MM.1S (cell line): ENCODE data around the gene SAMD14.

Source experiments
- DNase-seq: peaks from one replicate; pipeline ENCODE4 v3.0.0-alpha.2; 2015
- H2AFZ ChIP-seq: fragments of 300-600 bp; sonication (generic); 2 replicates; pipeline ENCODE4 v1.6.0; 2016; ENCODE audit warnings: antibody characterized with exemption, low read length
- H3F3A ChIP-seq: fragments of 300-600 bp; sonication (generic); 2 replicates; pipeline ENCODE4 v1.6.1; 2016; ENCODE audit warnings: mild to moderate bottlenecking, antibody characterized with exemption, low read length, moderate library complexity, mixed read lengths; ENCODE audit not compliant: insufficient read depth
- H3K27ac ChIP-seq: fragments of 300-600 bp; sonication (generic); 2 replicates; pipeline ENCODE4 v1.5.1; 2016; ENCODE audit warnings: mild to moderate bottlenecking, low read length
- H3K27me3 ChIP-seq: fragments of 300-600 bp; sonication (generic); replicated peaks from 2 replicates; pipeline ENCODE4 v1.6.0; 2016; ENCODE audit warnings: low read length; ENCODE audit not compliant: insufficient read depth
- H3K36me3 ChIP-seq: fragments of 300-600 bp; sonication (generic); replicated peaks from 2 replicates; pipeline ENCODE4 v1.6.1; 2016; ENCODE audit warnings: mild to moderate bottlenecking, low read length, mixed read lengths; ENCODE audit not compliant: insufficient read depth
- H3K4me1 ChIP-seq: fragments of 300-600 bp; sonication (generic); 2 replicates; pipeline ENCODE4 v1.6.1; 2016; ENCODE audit warnings: low read length, mixed read lengths
- H3K4me2 ChIP-seq: fragments of 300-600 bp; sonication (generic); 2 replicates; pipeline ENCODE4 v1.6.0; 2016; ENCODE audit warnings: low read depth, low read length
- H3K4me3 ChIP-seq: fragments of 300-600 bp; sonication (generic); 2 replicates; pipeline ENCODE4 v1.5.1; 2016; ENCODE audit warnings: low read length, mixed read lengths
- H3K79me2 ChIP-seq: fragments of 300-600 bp; sonication (generic); 2 replicates; pipeline ENCODE4 v1.6.1; 2016; ENCODE audit warnings: mixed run types, low read length, mixed read lengths
- H3K9ac ChIP-seq: fragments of 300-600 bp; sonication (generic); 2 replicates; pipeline ENCODE4 v1.6.1; 2016; ENCODE audit warnings: low read length, mixed read lengths
- H3K9me2 ChIP-seq: fragments of 300-600 bp; sonication (generic); replicated peaks from 2 replicates; pipeline ENCODE4 v1.6.1; 2016; ENCODE audit warnings: mild to moderate bottlenecking, low read length, mixed read lengths; ENCODE audit not compliant: insufficient read depth
- H3K9me3 ChIP-seq: fragments of 300-600 bp; sonication (generic); replicated peaks from 2 replicates; pipeline ENCODE4 v1.6.1; 2016; ENCODE audit warnings: mild to moderate bottlenecking, low read length, mixed read lengths; ENCODE audit not compliant: insufficient read depth
- H4K20me1 ChIP-seq: fragments of 300-600 bp; sonication (generic); 2 replicates; pipeline ENCODE4 v1.6.1; 2016; ENCODE audit warnings: mild to moderate bottlenecking, low read length, moderate library complexity, mixed read lengths; ENCODE audit not compliant: insufficient read depth
- CTCF ChIP-seq: fragments of 300-600 bp; sonication (generic); IDR thresholded peaks from 2 replicates; pipeline ENCODE4 v1.5.1; 2016; ENCODE audit warnings: antibody characterized with exemption, low read length, mixed read lengths
- EZH2 ChIP-seq: fragments of 300-600 bp; sonication (generic); optimal IDR thresholded peaks from 2 replicates; pipeline ENCODE3; 2017; ENCODE audit warnings: low read depth, mild to moderate bottlenecking, antibody characterized with exemption, low read length, mixed read lengths
- EZH2phosphoT487 ChIP-seq: fragments of 300-600 bp; sonication (generic); IDR thresholded peaks from 2 replicates; pipeline ENCODE4 v1.6.1; 2018; ENCODE audit warnings: antibody characterized with exemption, low read length

SAMD14 gene

DNA sequence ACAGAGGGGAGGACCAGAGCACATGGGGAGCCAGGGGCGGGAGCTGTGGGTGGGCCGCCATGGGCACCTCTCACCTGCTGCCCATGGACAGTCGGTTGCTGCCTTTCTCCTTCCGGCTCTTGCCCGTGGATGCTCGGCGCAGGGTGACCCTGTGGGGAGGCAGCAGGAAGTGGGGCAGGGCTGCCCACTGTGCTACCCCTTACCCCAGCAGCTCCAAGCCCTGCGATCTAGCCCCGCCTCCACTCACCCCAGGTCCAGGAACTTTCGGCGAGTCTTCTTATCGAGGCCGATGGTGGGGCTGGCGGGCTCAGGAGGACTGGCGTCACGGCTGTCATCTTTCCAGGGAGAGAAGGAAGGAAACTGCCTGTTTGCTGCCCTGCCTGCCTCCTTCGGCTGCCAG lies 14.2 kb downstream of the SAMD14 start:
- Histone ChIP-seq H3K4me2 (no peak overlapping the region), H3K36me3 (no peaks in the 10 kb centered on the region), H4K20me1 (no peaks in the 10 kb centered on the region), H3F3A (no peaks in the 10 kb centered on the region; the same call in 1 of the 2 replicates), H3K79me2 (no peaks in the 10 kb centered on the region), H3K27ac (no peak overlapping the region), H3K4me1 (0 out of 2 replicates have a peak, but pooled peaks cover 6% of the 10 kb centered on the region), H2AFZ (no peak overlapping the region), H3K9ac (no peak overlapping the region), H3K27me3 (peaks cover 34% of the 10 kb centered on the region), H3K4me3 (no peak overlapping the region), H3K9me2 (no peaks in the 10 kb centered on the region), H3K9me3 (no peaks in the 10 kb centered on the region)
- no peak for DNase-seq
- TF ChIP-seq EZH2phosphoT487, result no peak
- TF ChIP-seq EZH2, result no peak
- no peak for TF ChIP-seq CTCF

DNA sequence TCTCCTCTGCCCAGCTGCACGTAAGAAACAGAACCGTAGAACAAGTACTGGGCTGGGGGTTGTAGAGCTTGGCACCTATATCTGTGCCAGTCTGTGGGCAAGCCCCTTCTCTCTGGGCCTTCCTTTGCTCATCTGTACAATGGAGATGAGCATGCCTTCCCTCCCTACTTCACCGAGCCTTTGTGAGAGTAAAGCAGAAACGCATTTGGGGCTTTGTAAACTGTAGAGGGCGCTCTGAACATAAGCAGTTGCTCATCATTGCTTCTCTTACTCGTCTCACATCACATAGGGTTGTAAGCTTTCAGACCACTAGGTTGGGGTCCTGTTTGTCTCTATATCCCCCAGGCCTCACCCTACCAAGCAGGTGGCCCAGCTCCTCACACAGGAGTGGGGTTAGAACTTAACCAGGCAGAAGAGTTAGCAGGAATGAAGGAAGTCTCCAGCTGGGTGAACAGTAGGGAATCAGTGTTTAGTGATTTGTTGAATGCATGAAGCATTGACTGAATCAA lies 15.1 kb downstream of the SAMD14 start:
- Histone ChIP-seq H3F3A (no peaks in the 10 kb centered on the region; the same call in 1 of the 2 replicates), H3K4me2 (no peak overlapping the region), H3K4me3 (no peak overlapping the region), H3K9me3 (no peaks in the 10 kb centered on the region), H3K79me2 (no peaks in the 10 kb centered on the region), H3K27me3 (peaks cover 27% of the 10 kb centered on the region), H3K9ac (no peak overlapping the region), H4K20me1 (no peaks in the 10 kb centered on the region), H3K36me3 (no peaks in the 10 kb centered on the region), H3K27ac (no peak overlapping the region), H2AFZ (no peak overlapping the region), H3K4me1 (0 out of 2 replicates have a peak, but pooled peaks cover 6% of the 10 kb centered on the region), H3K9me2 (no peaks in the 10 kb centered on the region)
- peak; percentile 65 for DNase-seq
- TF ChIP-seq EZH2 (no peak), EZH2phosphoT487 (no peak), CTCF (peak; percentile 82)

- Histone ChIP-seq H3K9me2 (no peaks in the 10 kb centered on the region), H3K9me3 (no peaks in the 10 kb centered on the region), H3K36me3 (no peaks in the 10 kb centered on the region), H3F3A (no peaks in the 10 kb centered on the region; the same call in 1 of the 2 replicates), H3K9ac (no peak overlapping the region), H4K20me1 (no peaks in the 10 kb centered on the region), H3K4me1 (0 out of 2 replicates have a peak, but pooled peaks cover 6% of the 10 kb centered on the region), H3K79me2 (no peaks in the 10 kb centered on the region), H2AFZ (no peak overlapping the region), H3K27ac (no peak overlapping the region), H3K27me3 (peaks cover 23% of the 10 kb centered on the region), H3K4me3 (no peak overlapping the region), H3K4me2 (no peak overlapping the region)
- no peak for TF ChIP-seq EZH2phosphoT487
- no peak for TF ChIP-seq CTCF
- TF ChIP-seq EZH2, result no peak
- DNase-seq, result no peak
Observed at GRCh38 chr17:50114401-50114800, 15.6 kb downstream of the SAMD14 start.
